ENCODE results near the gene BAHCC1.

Gene BAHCC1

DNA sequence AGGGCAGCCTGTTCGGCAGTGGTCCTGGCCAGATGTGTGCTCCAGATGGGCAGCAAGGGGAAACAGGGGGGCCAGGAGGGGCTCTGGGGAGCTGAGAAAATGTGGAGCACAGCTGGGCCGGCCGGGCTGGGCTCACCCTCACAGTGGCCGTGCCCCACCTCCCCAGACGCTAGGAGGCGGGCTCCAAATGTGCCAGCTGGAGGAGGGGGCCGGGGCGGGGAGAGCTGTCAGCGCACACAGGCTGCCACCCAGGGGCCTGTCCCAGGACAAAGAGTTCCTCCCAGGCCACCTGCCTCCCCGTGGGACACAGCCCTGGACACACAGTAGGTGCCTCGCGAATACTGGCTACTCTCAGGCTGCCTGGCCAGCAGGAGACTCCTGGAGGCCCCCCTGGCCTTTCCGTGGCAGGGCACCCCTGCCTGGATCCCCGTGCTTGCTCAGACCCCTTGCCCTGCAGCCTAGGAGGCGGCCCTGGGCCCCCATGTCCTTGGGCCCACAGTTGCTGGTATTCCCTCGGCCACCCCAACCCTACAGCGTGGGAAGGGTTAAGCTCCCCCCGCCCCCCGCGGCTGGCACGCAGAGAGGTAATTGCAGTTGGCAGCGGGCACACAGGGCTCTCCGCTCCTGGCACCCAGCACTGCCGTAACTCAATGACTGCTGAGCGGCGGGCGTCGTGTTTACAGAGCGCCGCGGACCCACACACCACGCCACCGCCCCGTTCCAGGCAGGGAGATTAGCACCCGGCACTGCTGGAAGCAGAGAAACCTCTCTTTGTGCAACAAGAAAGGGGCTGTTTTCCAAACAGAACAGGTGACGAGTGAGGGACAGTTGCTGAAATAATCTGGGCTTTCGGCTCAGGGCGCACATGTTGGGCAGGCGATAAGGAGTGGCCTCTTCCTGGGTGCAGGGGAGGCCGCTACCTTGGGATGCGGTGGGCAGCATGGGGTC is 32.2 kb downstream of the BAHCC1 start:
- no peak for DNase-seq (ENCODE audit: low read depth in 2 of 2)

DNA sequence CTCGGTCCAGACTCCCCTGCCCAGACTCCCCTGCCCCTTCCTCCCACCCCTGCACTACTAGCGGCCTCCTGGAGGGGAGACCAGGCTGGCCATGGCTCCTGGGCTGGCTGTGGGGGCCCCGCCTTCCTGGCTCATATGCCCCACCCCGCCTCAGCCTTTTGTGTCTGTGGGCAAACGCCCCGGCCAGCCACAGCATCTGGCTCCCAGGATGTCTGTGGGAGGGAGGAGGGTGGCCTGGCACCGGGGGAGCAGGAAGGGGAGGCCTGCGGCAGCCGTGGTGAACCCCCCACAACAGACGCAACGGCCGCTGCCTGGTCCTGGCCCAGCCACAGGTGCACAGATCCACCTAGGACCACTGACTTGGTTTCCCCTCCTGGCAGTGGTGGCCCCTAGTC is 32.9 kb downstream of the BAHCC1 start:
- no peak for DNase-seq (ENCODE audit: low read depth in 2 of 2)

DNA sequence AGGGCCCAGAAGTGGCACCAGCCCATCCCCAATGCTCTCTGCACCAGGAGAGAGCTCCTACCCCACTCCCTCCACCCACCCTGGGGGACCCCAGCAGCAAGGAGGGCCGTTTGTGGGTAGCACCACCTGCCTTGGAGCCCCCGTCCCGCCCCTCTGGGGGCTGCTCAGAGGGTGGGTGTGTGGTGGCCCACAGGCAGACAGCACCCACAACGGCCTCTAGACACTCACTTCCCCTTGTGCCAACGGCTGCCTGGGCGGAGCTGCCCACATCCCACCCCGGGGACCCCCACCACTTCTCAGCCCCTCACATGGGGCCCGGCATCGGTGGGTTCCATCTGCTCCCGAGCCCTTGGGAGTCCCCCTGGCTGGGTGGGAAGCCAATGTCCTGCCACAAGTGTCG is 33.3 kb downstream of the BAHCC1 start:
- DNase-seq (ENCODE audit: low read depth in 2 of 2), result no peak

DNA sequence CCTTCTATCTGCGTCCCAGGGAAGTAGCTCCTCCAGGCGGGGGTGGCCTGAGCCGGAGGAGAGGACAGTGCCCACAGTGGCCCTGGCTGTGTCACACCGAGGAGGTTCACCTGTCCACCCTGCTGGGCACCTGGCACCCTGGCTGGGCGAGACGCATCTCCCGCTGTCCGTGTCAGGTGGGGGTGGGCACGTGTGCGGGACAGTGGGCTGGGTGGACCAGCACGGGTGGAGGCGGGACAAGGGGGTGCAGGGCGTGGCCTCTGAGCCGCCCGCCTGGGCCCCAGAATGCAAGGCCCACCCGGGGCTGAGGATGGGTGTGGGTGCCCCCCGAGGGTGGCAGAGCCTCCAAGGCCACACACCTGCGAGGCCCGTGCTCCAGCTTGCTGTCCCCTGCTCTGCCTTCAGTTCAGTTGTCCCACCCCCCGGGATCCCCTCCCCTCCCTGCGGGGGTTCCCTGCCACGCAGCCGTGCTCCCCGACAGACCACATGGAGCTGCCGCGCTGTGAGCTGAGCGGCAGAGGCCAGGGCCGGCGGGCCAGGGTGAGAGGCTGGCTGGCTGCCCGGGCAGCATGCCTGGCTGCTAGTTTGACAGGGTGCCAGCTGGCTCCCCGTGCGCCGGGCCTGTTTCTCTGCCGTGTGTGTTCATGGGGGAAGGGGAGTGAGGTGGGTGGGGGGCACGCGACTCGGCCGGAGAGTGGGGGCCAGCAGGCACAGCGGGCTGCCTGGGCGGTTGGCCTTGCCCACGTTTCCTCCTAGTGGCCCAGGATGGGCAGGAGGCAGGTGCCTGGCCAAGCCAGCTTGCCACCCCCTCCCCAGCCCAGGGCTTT is 33.9 kb downstream of the BAHCC1 start:
- DNase-seq (ENCODE audit: low read depth in 2 of 2), result peak; percentile 34 to 40

DNA sequence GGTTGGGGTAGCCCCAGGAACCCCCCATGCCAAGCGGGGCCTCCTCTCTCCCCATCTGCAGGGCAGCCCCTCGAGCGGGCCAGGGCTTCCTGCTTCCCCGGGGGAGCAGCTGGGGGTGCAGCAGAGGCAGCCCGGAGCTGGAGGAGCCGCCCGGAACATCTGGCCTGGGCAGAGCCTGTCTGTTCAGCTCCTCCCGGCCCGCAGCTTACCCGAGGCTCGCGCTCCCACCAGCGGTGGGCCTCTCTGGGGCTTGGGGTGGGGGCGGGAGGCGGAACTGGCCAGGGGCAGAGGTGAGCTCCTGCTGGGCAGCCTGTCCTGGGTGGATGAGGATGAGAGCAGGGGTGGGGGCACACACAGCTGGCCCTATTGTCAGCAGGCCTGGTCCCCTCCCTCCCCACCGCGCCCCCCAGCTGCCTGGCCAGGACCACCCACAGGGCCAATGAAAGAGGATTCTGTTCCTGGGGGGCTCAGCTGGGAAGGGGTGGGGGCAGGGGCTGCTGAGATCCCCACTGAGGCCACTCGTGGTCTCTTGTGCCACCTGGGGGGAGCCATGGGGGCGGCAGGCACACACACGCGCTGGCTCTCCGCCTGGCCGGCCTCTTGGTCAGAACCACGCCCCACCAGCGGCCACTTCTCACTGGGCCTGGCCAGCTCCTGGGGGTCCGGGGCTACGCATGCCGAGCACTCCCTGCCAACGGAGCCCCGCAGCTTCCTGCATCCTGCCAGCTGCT is 34.7 kb downstream of the BAHCC1 start:
- no peak for DNase-seq (ENCODE audit: low read depth in 2 of 2)

DNA sequence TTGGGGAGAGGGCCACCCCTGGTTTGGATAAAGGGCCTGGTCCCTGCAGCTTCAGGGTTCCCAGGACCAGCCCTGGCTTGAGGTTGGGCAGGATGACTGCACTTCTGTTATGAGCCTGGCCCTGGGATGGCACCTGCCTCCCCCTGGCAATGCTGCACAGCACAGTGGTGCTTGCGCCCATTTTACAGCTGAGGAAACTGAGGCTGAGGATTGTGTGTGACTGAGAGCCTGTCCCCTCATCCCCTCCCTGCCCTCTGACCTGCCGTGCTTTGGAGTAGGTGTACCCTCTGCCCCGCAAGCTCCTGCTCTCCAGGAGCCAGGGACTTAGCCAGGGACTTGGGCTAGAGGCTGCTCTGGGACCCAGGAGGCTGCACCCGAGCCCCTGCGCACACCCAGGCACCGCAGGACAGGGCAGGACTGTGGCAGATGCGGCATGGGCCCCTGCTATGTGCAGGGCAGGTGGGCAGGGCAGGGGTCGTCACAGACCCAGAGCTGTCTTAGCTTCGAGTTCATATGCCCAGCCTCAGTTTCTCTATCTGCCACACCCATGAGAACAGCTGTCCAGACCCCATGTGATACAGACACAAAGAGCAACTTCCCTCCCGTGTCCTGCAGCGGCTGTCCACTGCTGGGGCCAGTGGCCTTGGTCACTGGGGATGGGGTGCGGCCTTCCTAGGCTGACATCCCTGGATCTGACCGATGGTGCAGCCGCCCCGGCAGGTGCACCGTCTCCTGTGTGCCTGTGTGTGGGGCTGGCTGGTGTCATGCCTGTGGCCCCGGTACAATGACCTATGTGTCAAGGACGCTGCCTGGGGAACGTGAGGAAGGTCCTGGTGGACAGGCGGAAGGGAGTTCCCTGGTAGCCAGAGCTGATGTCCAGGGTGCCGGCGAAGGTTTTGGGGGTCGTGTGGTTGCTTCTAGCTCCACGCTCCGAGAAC is 36.6 kb downstream of the BAHCC1 start:
- no peak for DNase-seq (ENCODE audit: low read depth in 2 of 2)

DNA sequence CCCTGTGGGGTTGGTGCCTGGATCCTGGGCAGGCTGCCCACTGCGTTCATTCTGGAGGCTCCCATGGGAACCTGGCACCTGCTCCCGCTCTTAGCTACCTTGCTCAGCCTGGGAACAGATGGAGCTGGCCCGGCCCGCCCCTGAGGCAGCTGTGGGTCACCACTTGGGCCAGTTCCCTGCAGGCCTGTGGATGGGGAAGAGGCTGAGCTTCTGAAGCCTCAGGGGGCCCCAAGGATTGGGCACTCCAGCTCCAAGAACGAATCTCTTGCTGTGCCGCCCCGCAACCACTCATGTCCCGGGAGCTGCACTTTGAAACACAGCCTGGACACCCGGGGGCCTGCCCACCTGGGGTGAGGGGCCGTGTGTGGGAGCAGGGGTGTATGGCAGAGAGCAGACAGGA is 37.7 kb downstream of the BAHCC1 start:
- no peak for DNase-seq (ENCODE audit: low read depth in 2 of 2)

DNA sequence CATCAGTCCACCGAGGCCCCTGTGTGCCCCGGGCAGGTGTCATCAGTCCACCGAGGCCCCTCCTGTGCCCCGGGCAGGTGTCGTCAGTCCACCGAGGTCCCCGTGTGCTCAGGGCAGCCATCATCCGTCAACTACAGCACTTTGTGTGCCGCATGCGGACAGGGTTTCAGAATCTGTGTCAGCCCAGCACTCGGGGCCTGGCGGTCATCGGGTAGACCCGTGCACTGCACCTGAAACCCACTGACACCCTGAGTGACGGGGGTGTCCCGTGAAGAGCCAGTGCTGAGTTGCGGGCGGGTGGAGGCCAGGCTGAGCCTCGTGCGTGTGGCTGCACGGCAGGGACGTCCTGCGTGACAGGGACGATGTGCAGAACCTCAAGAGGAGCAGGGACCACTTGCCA is 38.4 kb downstream of the BAHCC1 start:
- no peak for DNase-seq (ENCODE audit: low read depth in 2 of 2)

DNA sequence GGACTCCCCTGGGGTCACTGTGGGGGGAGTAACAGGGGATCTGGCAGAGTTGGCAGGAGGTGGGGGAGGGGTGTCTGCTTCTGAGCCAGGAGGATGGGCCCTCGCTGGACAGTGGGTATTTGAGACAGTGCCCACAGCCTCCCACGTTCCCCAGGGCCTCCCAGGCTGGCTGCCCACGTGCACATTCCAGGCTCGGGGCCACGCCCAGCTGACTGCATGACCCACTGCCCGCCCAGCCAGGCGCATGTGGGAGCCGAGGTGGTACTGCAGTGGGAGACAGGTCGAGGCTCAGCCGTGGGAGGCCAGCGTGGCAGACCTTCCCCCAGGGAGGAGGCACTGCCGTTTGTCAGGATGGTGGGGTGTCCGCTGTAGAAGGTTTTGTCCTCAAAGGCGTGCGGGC is 38.8 kb downstream of the BAHCC1 start:
- no peak for DNase-seq (ENCODE audit: low read depth in 2 of 2)

DNA sequence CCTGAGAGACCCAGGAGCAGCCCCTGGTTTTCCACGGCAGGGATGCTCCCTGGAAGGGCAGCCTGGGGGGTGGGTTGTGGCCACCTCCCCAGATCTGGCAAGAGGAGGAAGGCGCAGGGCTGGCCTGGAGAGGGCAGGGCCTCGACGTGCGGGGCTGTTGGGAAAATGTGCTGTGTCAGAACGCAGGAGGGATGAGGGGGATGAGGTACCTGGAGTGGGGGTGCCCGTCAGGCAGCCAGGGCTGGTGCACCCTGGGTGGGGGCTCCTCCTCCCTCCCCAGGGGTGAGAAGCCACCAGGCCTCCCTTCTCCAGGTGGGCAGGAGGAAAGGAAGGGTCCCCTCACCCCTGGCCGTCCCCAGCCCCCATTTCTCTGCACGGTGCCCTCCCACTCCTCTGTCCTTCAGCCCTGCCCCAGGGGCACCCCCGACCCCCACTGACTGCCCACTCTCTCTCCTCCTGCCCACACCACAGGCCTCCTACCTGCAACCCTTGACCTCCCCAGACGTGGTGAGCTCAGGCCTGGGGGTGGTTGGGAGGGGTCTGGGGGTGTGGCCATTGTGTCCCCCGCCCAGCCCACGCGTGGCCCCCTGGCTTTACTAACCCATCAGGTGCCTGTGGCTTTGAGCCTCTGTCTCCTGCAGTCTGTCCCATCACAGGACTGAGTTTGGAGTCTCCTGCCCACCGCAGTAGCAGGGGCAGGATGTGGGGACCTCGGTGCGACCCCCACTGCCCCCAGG is 39.6 kb downstream of the BAHCC1 start:
- DNase-seq (ENCODE audit: low read depth in 2 of 2), result no peak

DNA sequence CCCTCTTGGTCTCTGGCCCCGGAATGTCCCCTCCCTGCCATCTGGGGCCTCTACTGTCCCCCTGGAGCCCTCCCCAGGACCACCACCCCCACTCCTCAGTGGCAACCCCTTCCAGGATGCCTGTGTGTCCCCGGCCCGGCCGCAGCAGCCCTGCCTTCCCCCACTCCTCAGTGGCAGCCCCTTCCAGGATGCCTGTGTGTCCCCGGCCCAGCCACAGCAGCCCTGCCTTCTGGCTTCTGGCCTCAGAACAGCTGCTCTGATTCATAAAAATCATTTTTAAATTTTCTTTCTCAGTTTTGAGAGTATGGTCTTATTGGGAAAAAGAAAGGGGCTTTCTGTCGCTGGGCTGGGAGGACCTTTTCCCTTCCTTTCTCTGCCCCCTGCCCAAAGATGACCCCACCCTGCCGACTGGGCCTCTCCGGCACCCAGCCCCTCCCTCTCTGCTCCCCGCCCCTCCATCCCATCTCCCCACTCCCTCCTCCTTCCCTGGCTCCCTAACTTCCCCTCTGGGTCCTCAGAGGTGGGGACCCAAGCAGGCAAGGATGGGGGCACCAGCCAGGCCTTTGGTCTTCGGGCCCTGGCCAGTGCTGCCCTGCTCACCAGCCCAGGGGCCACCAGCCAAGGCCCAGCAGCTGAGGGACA is 40.5 kb downstream of the BAHCC1 start:
- no peak for DNase-seq (ENCODE audit: low read depth in 2 of 2)

DNA sequence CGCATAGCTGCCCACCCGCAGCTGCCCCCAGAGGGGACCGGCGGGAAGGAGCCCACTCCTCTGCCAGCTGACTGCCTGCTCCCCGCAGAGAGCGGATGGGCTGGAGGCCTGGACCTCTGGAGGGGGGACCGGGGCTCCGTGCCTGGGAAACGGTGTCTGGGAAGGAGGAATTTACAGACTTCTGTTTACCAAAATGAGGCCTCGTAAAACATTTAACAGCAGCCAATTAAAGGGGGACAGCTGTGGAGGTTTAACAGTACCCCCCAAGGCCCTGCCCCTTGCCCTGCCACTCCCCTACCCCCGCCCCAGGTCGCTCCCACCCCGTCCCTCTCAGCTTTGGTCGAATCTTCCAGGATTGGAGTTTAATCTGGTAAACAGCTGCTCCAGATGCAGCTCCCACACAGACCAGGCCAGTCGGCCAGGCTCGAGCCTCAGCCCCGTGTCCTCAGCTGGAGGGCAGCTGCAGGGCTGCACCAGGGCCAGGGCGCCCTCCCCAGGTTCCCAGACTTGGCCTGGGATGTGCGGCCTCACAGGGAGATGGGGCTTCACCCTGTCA is 41.1 kb downstream of the BAHCC1 start:
- DNase-seq (ENCODE audit: low read depth in 2 of 2), result no peak

DNA sequence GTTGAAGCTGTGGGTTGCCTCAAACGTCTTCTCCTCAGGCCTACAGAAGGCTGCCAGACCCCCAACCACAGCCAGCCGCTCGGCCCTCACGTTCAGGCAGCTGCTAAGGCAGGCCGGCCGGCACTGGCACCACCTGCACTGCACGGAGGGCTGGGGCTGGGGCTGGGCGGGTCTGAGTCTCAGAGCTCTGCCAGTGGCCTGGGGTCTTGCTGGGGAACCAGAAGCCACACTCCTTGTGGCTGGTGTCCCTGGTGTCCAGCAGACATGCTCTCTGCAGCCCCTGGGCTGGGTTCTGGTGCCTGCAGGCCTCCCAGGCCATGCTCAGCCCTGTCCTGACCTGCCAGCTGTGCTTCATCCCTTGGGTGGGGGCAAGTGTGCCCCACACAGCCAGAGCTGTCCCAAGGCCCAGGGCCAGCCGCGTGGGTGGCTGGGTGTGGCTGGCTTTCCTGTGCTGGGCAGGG is 42.0 kb downstream of the BAHCC1 start:
- no peak for DNase-seq (ENCODE audit: low read depth in 2 of 2)

DNA sequence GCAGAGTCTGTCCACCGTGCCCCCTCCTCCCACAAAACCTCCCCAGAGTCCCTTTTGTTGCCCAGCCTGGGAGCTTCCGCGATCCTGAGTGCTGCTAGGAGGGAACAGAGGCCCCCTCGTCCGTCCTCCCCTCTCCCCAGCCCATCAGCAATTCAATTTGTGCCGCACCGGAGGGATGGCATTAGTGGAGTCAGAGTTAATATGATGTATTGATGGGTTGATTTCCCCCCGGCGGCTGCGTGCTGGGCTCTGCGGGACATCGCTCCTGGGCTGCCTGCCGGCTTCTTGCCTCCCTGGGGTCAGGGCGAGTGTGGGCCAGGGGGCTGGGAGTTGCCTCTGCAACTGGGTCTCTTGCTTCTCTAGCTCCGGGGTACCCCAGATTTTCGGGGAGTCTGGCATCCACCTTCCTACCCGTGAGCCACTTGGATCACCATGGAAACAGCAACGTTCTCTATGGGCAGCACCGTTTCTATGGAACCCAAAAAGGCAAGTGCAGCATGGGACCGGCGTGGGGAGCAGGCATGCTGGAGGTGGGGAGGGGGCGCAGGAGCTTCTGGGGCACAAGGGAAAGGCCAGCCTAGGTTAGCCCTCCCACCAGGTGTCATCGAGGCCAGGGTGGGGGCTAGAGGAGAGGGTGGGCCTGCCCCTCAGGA is 42.9 kb downstream of the BAHCC1 start:
- DNase-seq (ENCODE audit: low read depth in 2 of 2), result no peak

DNA sequence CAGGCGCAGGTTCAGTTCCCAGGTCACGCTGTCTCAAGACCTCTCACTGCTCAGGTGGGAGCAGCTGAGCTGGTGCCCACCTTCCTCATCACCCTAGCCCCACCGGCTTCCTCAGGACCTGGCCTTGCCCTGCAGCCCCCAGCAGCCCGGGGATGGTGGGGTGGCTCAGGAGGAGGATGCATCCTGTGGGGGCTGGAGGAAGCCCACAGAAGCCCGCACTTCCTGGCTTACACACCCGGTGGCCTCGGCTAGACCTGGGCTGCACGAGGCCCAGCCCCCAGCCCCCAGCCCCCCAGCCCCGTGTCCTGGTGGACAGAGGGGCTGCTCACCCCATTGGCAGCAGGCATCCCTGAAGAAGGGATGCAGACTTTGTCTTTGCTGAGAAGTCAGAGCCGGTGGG is 43.4 kb downstream of the BAHCC1 start:
- DNase-seq (ENCODE audit: low read depth in 2 of 2), result no peak

DNA sequence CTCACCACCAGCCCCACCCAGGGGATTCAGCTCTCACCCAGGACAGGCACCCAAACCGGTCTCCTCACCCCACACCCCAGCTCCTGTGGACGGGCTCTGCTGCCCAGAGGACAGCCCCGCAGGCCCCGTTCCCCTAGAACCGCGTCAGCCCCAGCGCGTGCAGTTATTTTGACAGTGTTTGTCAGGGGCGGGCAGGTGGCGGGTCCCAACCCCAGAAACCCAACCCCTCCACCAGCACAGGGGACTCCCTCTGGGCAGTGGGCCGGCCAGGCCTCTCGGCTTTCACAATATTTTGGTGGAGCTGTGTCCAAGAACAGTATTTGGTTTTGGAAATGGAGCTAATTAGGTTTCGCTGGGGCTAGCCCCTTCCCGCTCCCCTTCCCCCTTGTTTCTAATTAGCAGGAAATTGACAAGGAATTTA is 44.8 kb downstream of the BAHCC1 start:
- no peak for DNase-seq (ENCODE audit: low read depth in 2 of 2)

DNA sequence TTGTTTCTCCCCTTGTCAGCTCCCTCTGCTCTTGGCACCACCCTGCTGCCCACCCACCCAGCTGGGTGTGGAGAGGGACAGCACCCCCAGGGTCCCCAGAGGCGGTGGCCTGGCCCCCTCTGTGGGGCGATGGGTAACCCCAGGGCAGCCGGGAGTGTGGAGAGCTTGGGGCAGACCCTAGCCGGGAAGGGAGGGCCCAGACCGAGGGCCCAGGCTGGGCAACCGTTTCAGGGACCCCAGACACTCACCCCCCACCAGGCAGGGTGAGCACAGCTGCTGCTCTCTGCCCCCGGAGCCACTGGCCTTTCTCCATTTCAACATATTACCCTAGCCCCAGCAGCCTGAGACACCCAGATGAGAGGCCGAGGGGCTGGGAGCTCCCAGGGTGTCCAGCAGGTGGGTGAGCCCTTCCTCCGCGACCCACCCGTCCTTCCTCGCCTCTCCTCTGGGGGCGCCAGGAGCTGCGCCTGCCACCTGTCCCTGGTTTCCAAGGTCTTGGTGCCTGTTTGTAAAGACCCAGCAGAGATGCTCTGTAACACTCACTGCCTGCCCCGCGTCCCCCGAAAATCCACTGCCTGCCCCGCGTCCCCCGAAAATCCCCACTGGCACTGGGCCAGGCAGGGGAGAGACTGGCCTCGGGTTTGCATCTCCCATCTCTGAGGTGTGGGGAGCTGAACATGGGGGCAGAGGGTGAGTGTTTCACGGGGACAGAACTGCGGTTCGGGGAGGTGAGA is 45.4 kb downstream of the BAHCC1 start:
- DNase-seq (ENCODE audit: low read depth in 2 of 2), result no peak

DNA sequence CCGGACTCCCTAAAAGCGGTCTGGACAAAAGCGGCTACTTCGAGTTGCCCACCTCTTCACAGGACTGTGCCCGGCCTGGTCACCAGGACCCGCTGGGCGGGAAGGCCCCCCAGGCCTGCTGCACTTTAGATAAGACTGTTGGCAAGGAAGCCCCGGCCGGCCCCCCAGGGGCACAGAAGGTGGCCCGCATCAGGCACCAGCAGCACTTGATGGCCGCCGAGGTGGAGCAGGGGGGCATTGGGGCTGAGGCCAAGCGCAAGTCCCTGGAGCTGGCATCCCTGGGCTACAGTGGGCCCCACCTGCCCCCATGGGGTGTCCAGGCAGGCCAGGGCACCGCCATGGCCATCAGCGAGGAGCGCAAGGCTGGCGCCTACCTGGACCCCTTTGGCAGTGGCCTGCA is 47.5 kb downstream of the BAHCC1 start:
- DNase-seq (ENCODE audit: low read depth in 2 of 2), result no peak
